HG03439 (cell line): ENCODE results near the gene PRAME.
"Not testable (repeated sequence)": the region's sequence is repeated elsewhere in the genome, so short reads cannot be mapped to it uniquely, and the experiment has no call there.

ENCODE experiments used
- ATAC-seq: cut with Tn5 transposase; IDR thresholded peaks from one replicate; pipeline ENCODE4 v1.9.1; 2021; ENCODE audit warnings: mild to moderate bottlenecking, moderate library complexity; ENCODE audit not compliant: unreplicated experiment

PRAME gene

DNA sequence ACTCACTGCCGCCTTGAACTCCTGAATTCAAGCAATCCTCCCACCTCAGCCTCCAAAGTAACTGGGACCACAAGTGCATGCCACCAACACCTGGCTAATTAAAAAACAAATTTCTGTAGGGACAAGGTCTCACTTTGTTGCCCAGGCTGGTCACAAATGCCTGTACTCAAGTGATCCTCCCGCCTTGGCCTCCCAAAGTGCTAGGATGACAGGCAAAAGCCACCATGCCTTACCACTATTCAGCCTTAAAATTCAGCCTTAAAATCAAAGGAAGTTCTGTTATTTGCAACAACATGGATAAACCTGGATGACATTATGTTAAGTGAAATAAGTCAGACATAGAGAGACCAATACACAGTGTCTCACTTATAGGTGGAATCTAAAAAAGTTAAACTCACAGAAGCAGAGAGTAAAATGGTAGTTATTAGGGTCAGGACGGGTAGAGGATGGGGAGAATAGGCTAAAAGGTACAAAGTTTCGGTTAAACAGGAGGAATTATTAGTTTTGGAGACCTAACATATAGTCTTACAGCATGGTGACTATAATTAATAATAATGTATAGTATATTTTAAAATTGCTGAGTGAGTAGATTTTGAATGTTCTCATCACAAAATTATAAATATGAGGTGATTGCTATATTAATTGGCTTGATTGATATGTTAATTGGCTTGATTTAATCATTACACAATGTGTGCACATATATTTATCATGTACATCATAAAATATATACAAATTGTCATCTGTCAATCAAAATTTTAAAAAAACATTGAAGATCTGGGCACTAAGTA is 32.7 kb downstream of the PRAME start:
- no peak for ATAC-seq

DNA sequence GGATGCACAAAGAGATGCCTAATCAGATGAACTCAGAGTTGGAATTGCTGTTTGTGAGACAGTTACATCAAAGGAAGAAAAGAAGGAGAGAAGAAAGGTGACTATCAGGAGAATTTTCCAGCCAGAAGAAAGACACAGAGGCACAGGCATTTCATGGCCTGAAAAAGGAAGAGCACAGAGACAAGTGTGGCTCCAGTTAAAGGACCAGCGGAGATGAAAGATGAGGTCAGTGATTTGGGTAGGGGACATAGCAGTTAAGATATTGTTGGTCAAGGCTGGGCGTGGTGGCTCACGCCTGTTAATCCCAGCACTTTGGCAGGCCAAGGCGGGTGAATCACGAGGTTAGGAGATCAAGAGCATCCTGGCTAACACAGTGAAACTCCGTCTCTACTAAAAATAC is 35.6 kb downstream of the PRAME start:
- ATAC-seq: no peak

- ATAC-seq: no peak
Observed at GRCh38 chr22:22521631-22522030, 37.4 kb downstream of the PRAME start.

- no peak for ATAC-seq
Observed at GRCh38 chr22:22520667-22521602, 38.1 kb downstream of the PRAME start.

- ATAC-seq: no peak
Observed at GRCh38 chr22:22520020-22520656, 38.9 kb downstream of the PRAME start, which contains the start of gene ZNF280A. Gene ZNF280A (minus strand): TSS chr22:22520270. CDS start chr22:22515630, 4,640 bp downstream.

GRCh38 chr22:22519591-22519990 is 39.5 kb downstream of the PRAME start:
- ATAC-seq: no peak

DNA sequence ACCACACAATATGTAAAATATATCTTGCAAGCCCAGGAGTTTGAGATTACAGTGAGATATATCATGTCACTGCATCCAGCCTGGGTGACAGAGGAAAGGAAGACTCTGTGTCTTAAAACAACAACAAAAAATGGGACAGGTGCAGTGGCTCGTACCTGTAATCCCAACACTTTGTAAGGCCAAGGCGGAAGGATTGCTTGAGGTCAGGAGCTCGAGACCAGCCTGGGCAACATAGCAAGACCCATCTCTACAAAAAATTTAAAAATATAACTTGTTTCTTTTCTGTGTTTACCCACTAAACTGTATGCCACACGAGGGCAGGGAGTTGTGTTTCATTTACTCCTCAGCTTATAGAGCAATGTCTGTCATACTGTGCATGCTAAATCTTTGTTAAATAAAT is 42.1 kb downstream of the PRAME start:
- no peak for ATAC-seq

DNA sequence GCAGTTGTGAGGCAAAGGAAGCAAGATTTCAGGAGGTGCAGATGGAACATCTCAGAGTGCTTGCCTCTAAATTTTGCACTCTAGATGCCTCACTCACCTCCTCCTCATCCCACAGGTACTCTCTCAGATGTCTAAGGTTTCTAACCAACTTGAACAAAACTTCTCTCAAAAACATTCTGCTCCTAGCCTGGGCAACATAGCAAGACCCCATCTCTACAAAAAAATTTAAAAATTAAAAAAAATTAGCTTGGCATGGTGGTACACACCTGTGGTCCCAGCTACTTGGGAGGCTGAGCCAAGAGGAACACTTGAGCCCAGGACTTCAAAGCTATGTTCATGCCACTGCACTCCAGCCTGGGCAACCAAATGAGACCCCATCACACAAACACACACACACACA is 43.2 kb downstream of the PRAME start:
- ATAC-seq: no peak

DNA sequence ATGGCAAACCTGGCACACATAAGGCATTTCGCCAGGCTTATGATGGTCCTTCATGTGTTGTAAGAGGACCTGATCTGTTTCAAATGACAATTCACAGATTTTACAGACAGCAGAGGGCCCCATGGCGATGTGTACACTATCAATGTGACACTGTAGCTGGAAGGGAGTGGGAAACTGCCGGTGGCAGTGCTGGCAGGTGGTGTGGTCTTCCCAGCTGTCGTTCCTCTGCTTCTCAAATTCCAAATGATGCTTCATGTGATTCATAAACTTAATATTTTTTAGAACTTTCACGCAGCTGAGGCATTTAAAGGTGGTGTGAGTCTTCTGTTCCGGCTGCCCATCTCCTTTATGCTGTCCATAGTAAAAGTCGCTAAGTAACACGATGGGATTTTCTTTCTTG is 44.6 kb downstream of the PRAME start:
- ATAC-seq: not testable (repeated sequence)

GRCh38 chr22:22513619-22514018 is 45.4 kb downstream of the PRAME start:
- ATAC-seq: no peak

- ATAC-seq: no peak
Observed at GRCh38 chr22:22512951-22513350, 46.1 kb downstream of the PRAME start.

DNA sequence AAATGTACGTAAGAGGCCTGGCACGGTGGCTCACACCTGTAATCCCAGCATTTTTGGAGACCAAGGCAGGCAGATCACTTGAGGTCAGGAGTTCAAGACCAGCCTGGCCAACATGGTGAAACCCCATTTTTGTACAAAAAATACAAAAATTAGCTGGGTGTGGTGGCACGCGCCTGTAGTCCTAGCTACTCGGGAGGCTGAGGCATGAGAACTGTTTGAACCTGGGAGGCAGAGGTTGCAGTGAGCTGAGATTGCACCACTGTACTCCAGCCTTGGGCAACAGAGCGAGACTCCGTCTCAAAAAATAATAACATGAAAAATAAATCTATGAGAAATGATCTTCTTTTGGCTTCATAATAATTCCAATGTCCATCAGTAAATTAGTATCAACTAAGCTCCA is 48.2 kb downstream of the PRAME start:
- ATAC-seq: not testable (repeated sequence)

DNA sequence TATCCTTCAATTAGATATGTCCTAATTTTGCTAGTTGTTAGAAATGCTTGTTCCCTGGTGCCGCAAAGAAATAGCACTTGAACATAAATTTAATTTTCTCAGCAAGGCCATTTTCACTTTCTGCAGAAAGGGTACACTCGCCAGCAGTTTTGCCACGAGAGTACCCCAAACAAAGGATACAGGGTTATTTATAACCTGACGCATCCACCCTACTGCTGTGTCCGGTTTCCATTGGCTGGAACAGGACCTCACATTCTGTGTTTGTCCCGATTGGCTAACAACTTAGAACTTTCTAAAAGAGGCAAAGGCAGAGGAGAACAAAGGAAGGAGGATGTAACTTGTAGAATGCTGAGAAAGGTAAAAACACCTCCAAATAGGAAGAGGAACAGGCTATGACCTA is 49.2 kb downstream of the PRAME start:
- ATAC-seq: not testable (repeated sequence)

- no peak for ATAC-seq
Observed at GRCh38 chr22:22508274-22509176, 50.5 kb downstream of the PRAME start, which contains the start of gene ZNF280B. Gene ZNF280B (minus strand): TSS chr22:22508742. CDS start chr22:22489398, 19,344 bp downstream.

- ATAC-seq: no peak
Observed at GRCh38 chr22:22507743-22508273, 51.3 kb downstream of the PRAME start.

DNA sequence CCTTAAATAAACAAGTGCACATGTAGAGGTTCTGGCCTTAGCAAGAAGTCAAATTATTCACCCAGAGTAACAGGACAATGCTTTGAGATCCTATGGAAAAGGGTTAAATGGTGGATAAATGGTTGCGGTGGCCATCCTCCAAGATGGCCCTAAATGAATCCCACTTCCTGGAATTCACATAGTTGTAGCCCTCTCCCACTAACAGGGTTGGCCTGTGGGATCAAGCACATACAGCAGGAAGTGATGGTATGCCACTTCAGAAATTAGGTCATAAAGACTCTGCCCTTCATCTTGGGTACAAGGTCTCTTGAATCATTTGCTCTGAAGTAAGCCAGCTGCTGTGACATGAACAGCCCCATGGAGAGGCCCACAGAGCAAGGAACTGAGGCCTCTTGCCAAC is 52.3 kb downstream of the PRAME start:
- no peak for ATAC-seq

- no peak for ATAC-seq
Observed at GRCh38 chr22:22498267-22498666, 60.8 kb downstream of the PRAME start.
